K562 (cell line): ENCODE measurements around the gene NDUFB1. TPM values are rescaled to one million over a fixed set of nuclear protein-coding genes. Genes with fewer than 3 reads are reported as not detected.

Source experiments
- BCOR ChIP-seq: fragments of 450-650 bp; IDR thresholded peaks from 2 replicates; pipeline ENCODE4 v1.6.1; 2016
- CHCHD3 ChIP-seq: fragments of 250-450 bp; sonication (Bioruptor Pico); IDR thresholded peaks from 2 replicates; pipeline ENCODE4 v2.1.2; 2022; ENCODE audit warnings: mild to moderate bottlenecking
- CTCF ChIP-seq, 3 experiments: IDR thresholded peaks in 2 of 3; conservative IDR thresholded peaks in 1 of 3; 2 replicates each; pipeline ENCODE4 v1.5.1; 2011 to 2012; ENCODE audit warnings: low read length in 3 of 3, mild to moderate bottlenecking in 3 of 3, control low read depth in 2 of 3, improper control_type of control experiment in 1 of 3, inconsistent platforms in 1 of 3, low read depth in 1 of 3, mixed read lengths in 1 of 3, moderate library complexity in 1 of 3; ENCODE audit not compliant: insufficient read depth in 2 of 3
- ELK1 ChIP-seq: sonication (generic); formaldehyde crosslinking; IDR thresholded peaks from 2 replicates; pipeline ENCODE4 v1.8.1; 2022; ENCODE audit warnings: missing genetic modification reagents
- FOXK1 ChIP-seq: sonication (generic); formaldehyde crosslinking; IDR thresholded peaks from 2 replicates; pipeline ENCODE4 v1.8.0; 2022; ENCODE audit warnings: missing genetic modification reagents, mild to moderate bottlenecking, borderline replicate concordance
- HMG20B ChIP-seq: fragments of 250-450 bp; sonication (Bioruptor Pico); IDR thresholded peaks from 2 replicates; pipeline ENCODE4 v1.5.0; 2021; ENCODE audit warnings: mild to moderate bottlenecking
- MYBL2 ChIP-seq, 2 experiments: fragments of 450-650 bp in 1 of 2; sonication (generic) in 1 of 2; formaldehyde crosslinking in 1 of 2; IDR thresholded peaks; 2 replicates each; pipeline versions ENCODE4 v1.6.1 to v1.8.1; 2017 to 2022; ENCODE audit warnings: borderline replicate concordance in 1 of 2, inconsistent platforms in 1 of 2, low read depth in 1 of 2, mild to moderate bottlenecking in 1 of 2, missing genetic modification reagents in 1 of 2, moderate library complexity in 1 of 2
- PCBP1 ChIP-seq: fragments of 200-400 bp; formaldehyde crosslinking; IDR thresholded peaks from 2 replicates; pipeline ENCODE4 v1.6.1; 2018; ENCODE audit warnings: mild to moderate bottlenecking, low read depth, low read length; ENCODE audit not compliant: poor library complexity, severe bottlenecking
- RBFOX2 ChIP-seq: fragments of 200-400 bp; formaldehyde crosslinking; IDR thresholded peaks from 2 replicates; pipeline ENCODE4 v1.6.1; 2017; ENCODE audit warnings: low read depth, mild to moderate bottlenecking, low read length, moderate library complexity
- RERE ChIP-seq: sonication (generic); formaldehyde crosslinking; IDR thresholded peaks from 2 replicates; pipeline ENCODE4 v1.8.0; 2023; ENCODE audit warnings: missing genetic modification reagents, mild to moderate bottlenecking, borderline replicate concordance
- SIN3A ChIP-seq, 2 experiments: fragments of 150-350 bp in 1 of 2; IDR thresholded peaks; 2 replicates each; pipeline ENCODE4 v1.6.1; 2011 to 2016; ENCODE audit warnings: borderline replicate concordance in 2 of 2, low read depth in 2 of 2, low read length in 2 of 2, mild to moderate bottlenecking in 2 of 2, moderate library complexity in 2 of 2; ENCODE audit not compliant: control insufficient read depth in 1 of 2
- SMARCC2 ChIP-seq: fragments of 450-650 bp; IDR thresholded peaks from 2 replicates; pipeline ENCODE4 v1.6.1; 2017; ENCODE audit warnings: antibody characterized with exemption, moderate library complexity, mild to moderate bottlenecking, low read depth
- SRSF7 ChIP-seq: fragments of 200-400 bp; formaldehyde crosslinking; optimal IDR thresholded peaks from 2 replicates; pipeline ENCODE3; 2017; ENCODE audit warnings: mild to moderate bottlenecking, low read depth, low read length
- TFE3 ChIP-seq: fragments of 450-650 bp; formaldehyde crosslinking; IDR thresholded peaks from 2 replicates; pipeline ENCODE4 v1.4.0; 2020; ENCODE audit warnings: mild to moderate bottlenecking, mixed read lengths
- U2AF1 ChIP-seq: fragments of 200-400 bp; formaldehyde crosslinking; optimal IDR thresholded peaks from 2 replicates; pipeline ENCODE3; 2017; ENCODE audit warnings: mild to moderate bottlenecking, low read depth, low read length, moderate library complexity
- ZNF583 ChIP-seq: fragments of 250-450 bp; sonication (Bioruptor Pico); IDR thresholded peaks from 2 replicates; pipeline ENCODE4 v1.4.0; 2020
- polyA plus RNA-seq, 8 experiments: library from polyadenylated mRNA; depleted of rRNA in 4 of 8; stranded (reverse) in 5 of 8; unstranded in 3 of 8; fragments of >200 nt; fragmentation: Nextera tagmentation in 2 of 8; fragmentation: Illumina TruSeq in 1 of 8; extraction: Ambion mirVana in 2 of 8; extraction: Trizol in 1 of 8; gene quantifications; 2 replicates each; pipeline versions ENCODE4 v1.2.1 to v1.2.3, GENCODE V29; 2011 to 2014; ENCODE audit warnings: inconsistent platforms in 1 of 8, missing spikeins in 1 of 8
- total RNA-seq, 7 experiments: library from RNA; depleted of rRNA in 6 of 7; stranded (reverse); fragments of >200 nt in 6 of 7; fragmentation: Illumina TruSeq in 2 of 7; extraction: Trizol in 2 of 7; gene quantifications; 2 replicates each; pipeline versions ENCODE4 v1.2.1 to v1.2.3, GENCODE V29; 2011 to 2021; ENCODE audit warnings: low replicate concordance in 1 of 7

The NDUFB1 gene
- total and polyA plus RNA-seq, 9 of the 15 experiments (the other 6 are each of a cell fraction or from before 2014, with no cell fraction given), result 102 to 767 (median 325) TPM

- TF ChIP-seq CTCF (IDR thresholded peaks at IDR 0.05 in 2 of 3, conservative IDR thresholded peaks at IDR 0.05 in 1 of 3; ENCODE audit: insufficient read depth in 2 of 3, low read depth in 1 of 3, low read length in 3 of 3) (no peak), RBFOX2 (peak; percentile 98), ZNF583 (no peak), HMG20B (CRISPR knock-in tag) (no peak), CHCHD3 (CRISPR knock-in tag) (no peak), SMARCC2 (no peak), U2AF1 (no peak), TFE3 (CRISPR knock-in tag) (no peak), RERE (no peak), FOXK1 (CRISPR knock-in tag) (no peak), PCBP1 (peak; percentile 82), BCOR (0 out of 2 replicates have a peak, but pooled peaks have one; percentile 3), ELK1 (CRISPR knock-in tag) (no peak), SIN3A (IDR thresholded peaks at IDR 0.05; ENCODE audit: borderline replicate concordance in 2 of 2, control insufficient read depth in 1 of 2, low read depth in 2 of 2, low read length in 2 of 2) (peak in 1 of 2 experiments; percentile 40; a peak in 1 of 4 replicates), MYBL2 (IDR thresholded peaks at IDR 0.05; ENCODE audit: low read depth) (no peak), MYBL2 (CRISPR knock-in tag; IDR thresholded peaks at IDR 0.05; ENCODE audit: borderline replicate concordance) (no peak), SRSF7 (no peak)
Measured at GRCh38 chr14:92121670-92122350, at the start of gene NDUFB1, which contains the start of gene CPSF2 (continued).
